Stimulated activated naive CD4-positive, alpha-beta T cell treated with Interleukin-2 at 50 U/mL for 16 hours (primary cell): ENCODE data around the gene EPHA4.

Experiments used
- DNase-seq: peaks from one replicate; lab custom pipeline; 2025; lab: John Stamatoyannopoulos, UW

EPHA4 gene

GRCh38 chr2:221392228-221392881 is 179.7 kb downstream of the EPHA4 start:
- DNase-seq: no peak

- DNase-seq: no peak
Observed at GRCh38 chr2:221390878-221391277, 181.2 kb downstream of the EPHA4 start.

DNA sequence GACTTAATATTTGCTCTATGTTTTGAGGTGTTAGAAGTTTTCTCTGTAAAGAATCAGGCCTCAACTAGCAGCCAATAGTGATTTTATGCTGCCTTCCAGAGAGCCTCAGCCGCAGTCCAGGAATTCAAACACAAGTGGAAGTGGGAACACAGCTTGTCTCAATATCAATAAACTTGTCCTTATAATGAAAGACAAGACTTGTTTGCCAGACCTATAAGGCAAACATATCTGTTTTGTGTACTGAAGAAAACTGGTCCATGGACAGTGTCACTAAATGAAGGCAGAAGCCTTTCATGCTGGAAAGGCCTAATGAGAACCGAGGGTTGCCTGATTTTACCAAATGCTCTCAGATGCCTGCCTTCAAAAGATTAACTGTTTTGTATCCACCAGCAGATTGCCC is 182.2 kb downstream of the EPHA4 start:
- no peak for DNase-seq

DNA sequence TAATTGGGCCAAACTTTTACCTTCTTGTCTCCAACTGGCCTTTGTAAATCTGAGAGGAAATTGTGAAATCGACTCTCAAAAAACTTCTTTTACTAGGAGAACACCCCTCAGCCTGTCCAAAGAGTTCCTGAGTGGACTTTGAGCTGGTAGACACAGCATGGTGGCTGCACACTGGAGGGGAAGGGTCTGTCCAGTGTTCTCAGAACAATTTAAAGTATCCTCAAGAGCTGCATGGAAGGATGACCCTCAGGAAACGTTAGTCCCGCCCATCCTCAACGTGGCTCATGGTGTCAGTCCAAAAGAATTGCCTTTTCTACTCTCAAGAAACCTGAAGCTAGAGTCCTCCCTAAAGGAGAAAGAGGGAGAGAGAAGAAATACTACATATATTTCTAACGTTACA is 182.7 kb downstream of the EPHA4 start:
- DNase-seq: no peak

DNA sequence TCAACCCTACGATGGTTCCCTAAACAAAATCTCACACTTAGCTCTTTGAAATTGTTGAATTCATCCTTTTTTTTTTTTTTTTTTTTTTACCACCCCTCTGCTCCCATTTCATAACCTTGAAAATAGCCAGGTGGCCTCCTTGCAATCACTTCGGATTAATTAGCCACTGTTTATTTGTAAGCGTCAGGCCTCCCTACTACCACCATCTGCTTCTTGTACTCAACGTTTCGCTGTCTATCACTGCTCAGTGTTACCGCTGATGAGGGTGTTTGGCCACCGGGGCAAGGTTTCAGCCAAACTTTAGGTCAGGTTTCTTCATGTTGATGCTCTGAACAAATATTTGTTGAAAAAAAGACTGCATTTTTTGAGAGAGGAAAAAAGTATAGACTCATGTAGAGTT is 183.2 kb downstream of the EPHA4 start:
- no peak for DNase-seq

GRCh38 chr2:221385716-221386115 is 186.4 kb downstream of the EPHA4 start:
- DNase-seq: no peak

- no peak for DNase-seq
Observed at GRCh38 chr2:221381928-221382488, 190.1 kb downstream of the EPHA4 start.

GRCh38 chr2:221380686-221381085 is 191.4 kb downstream of the EPHA4 start:
- no peak for DNase-seq

DNA sequence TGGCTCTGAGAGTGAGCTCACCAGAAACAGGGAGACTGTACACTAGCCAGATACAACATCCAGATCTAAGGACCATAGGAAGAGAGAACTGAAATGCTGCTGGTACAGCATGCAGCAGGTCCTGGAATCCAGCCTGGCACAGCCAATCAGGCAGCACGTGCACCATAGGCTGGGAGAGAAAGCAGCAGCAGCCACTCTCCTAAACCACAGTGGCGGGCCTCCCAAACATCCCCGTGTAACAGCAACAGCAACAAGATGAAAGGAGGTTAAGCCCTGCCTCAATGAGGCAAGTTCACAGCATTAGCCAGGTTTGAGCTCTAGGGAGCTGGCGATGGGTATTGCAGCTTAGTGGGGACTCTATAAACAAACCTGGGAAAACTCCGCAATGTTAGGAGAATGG is 192.0 kb downstream of the EPHA4 start:
- no peak for DNase-seq

GRCh38 chr2:221377597-221377996 is 194.5 kb downstream of the EPHA4 start:
- no peak for DNase-seq

GRCh38 chr2:221377066-221377465 is 195.0 kb downstream of the EPHA4 start:
- no peak for DNase-seq

GRCh38 chr2:221374234-221374633 is 197.9 kb downstream of the EPHA4 start:
- DNase-seq: no peak

GRCh38 chr2:221372907-221373306 is 199.2 kb downstream of the EPHA4 start:
- DNase-seq: no peak

DNA sequence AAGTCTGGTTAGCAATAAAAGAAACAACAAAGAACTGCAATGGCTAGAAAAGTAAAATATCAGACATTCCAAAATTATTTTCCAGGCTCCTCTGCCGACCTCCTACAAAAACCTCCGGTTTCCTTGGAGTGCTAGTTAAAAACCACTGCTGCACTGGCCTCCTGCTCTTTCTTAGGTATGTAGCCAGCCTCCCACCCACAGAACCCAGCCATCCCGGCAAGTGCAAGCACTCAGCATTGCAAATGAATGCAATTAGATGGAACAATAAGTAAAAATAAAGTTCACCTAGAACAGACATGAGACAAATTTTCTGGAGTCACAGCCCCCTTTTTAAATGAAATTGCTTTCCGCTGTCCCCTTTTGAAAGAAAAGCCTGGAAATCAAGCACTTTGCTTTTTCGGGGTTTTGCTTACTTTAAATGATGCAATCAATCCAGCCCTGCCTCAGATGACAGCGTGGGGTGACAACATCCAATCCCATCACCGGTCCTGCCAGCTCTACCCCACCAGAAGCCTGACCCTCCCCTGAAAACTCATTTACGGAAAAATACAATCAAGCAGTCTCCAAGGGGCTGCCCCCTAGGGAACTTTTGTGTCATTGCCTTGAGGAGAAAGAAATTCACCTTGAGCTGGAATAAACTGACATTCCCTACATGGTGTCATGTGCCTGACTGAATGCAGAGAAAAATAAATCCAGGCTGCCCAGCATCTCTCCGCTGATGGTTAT is 199.8 kb downstream of the EPHA4 start:
- no peak for DNase-seq

- no peak for DNase-seq
Observed at GRCh38 chr2:221371347-221371746, 200.8 kb downstream of the EPHA4 start.

GRCh38 chr2:221370857-221371211 is 201.3 kb downstream of the EPHA4 start:
- no peak for DNase-seq

DNA sequence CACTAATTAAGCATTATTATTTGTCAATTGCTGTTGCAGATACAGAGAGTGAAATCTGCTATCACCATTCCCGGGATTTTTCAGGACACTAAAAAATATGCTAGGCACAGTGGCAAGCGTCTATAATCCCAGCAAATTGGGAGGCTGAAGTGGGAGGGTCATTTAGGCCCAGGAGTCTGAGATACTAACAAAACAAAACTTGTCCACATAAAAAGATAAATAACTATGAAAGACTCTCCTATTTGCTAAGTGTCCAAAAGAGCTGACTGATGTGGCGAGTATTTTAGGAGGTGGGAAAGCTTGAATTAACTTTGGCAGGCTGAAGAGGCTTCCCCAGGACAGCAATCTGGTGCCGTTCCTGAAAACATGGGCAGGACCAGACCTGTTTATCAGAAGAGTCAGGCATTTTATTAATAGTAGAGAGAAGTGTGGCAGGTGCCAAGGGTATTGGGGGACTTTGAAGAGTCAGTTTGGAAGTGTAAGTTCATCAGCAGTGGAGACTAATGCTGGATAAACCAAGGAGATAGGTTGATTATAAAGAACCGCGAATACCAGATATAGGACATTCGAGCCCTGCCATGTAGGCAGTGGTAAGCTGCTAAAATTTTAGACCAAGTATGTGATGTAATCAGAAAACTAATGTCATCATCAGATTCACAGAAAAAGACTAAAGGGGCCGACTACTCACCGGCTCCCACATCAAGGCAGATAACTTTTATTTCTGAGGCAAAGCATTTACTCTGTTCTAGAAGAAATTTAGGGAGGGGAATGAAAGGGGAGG is 201.8 kb downstream of the EPHA4 start:
- no peak for DNase-seq
